Measurements from ENCODE around the gene SLC33A1. TPM values are rescaled to one million over a fixed set of nuclear protein-coding genes. Genes with fewer than 3 reads are reported as not detected.

Gene SLC33A1
- total and polyA plus RNA-seq, 2 of the 13 experiments (the other 11 are each of a cell fraction or from before 2014, with no cell fraction given) = 20.0 to 32.1 TPM

DNA sequence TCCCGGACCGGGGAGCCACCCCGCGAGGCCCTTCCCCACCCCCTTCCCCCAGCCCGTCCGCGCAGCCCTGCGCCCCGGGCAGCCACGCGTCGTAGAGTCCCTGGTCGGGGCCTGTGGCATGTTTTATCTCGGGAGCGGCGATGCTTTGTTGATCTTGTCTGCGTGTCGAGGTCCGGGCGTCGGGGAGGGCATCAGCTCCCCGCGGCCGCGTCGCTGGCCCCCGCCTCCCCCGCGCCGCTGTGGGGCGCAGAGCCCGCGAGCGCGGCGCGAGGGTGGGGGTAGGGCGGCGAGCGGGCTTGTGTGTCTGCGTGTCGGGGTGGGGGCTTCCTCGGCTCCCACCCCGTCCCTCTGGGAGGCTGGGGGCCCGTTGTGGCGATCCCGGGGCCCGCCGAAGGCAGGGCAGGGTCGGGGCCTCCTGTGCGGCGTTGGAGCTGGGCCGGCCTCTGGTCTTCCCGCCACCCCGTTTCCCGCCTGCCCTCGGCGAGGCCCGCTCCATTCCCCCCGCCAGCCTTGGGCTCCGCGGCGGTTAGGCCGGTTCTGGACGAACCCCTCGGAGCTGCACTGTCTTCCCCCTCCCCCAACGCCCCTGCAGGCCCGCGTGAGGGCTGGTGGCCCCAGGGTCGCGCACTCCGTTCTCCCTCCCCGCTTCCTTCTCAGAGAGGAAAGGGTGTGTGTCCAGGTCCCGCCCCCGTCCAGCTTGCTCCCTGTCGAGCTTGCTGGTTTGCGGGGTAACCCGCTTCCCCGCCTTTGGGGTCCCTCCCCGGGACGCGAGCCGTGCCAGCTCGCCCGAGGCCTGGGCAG, 16.9 kb upstream of the SLC33A1 start (continued):
- no peak for TF ChIP-seq SATB2 (CRISPR knock-in tag; IDR thresholded peaks at IDR 0.05)
- no peak; the same call in 1 of the 2 replicates for TF ChIP-seq EEA1 (CRISPR knock-in tag; IDR thresholded peaks at IDR 0.05; ENCODE audit: borderline replicate concordance)
- TF ChIP-seq, protein P1, sequence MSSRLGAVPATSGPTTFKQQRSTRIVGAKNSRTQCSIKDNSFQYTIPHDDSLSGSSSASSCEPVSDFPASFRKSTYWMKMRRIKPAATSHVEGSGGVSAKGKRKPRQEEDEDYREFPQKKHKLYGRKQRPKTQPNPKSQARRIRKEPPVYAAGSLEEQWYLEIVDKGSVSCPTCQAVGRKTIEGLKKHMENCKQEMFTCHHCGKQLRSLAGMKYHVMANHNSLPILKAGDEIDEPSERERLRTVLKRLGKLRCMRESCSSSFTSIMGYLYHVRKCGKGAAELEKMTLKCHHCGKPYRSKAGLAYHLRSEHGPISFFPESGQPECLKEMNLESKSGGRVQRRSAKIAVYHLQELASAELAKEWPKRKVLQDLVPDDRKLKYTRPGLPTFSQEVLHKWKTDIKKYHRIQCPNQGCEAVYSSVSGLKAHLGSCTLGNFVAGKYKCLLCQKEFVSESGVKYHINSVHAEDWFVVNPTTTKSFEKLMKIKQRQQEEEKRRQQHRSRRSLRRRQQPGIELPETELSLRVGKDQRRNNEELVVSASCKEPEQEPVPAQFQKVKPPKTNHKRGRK (CRISPR knock-in tag; IDR thresholded peaks at IDR 0.05) = no peak
- TF ChIP-seq ZNF879 (CRISPR knock-in tag; IDR thresholded peaks at IDR 0.05) = no peak
- TF ChIP-seq ZNF558 (CRISPR knock-in tag; IDR thresholded peaks at IDR 0.05; ENCODE audit: borderline replicate concordance) = peak; percentile 54; the same call in 1 of the 2 replicates
- TF ChIP-seq GATAD2A (CRISPR knock-in tag; IDR thresholded peaks at IDR 0.05) = 0 out of 2 replicates have a peak, but pooled peaks have one; percentile 35
- TF ChIP-seq RELA (CRISPR knock-in tag; IDR thresholded peaks at IDR 0.05) = no peak
- TF ChIP-seq SP2 (CRISPR knock-in tag; IDR thresholded peaks at IDR 0.05) = no peak
- TF ChIP-seq HNRNPLL (IDR thresholded peaks at IDR 0.05; ENCODE audit: low read depth, low read length, poor library complexity, severe bottlenecking) = peak; percentile 62
- TF ChIP-seq ZNF468 (CRISPR knock-in tag; IDR thresholded peaks at IDR 0.05) = no peak
- no peak for TF ChIP-seq SCMH1 (CRISPR knock-in tag; IDR thresholded peaks at IDR 0.05; ENCODE audit: borderline replicate concordance)
- peak; percentile 49; the same call in 1 of the 2 replicates for TF ChIP-seq HDAC1 (CRISPR knock-in tag; IDR thresholded peaks at IDR 0.05)
- TF ChIP-seq, protein P2, sequence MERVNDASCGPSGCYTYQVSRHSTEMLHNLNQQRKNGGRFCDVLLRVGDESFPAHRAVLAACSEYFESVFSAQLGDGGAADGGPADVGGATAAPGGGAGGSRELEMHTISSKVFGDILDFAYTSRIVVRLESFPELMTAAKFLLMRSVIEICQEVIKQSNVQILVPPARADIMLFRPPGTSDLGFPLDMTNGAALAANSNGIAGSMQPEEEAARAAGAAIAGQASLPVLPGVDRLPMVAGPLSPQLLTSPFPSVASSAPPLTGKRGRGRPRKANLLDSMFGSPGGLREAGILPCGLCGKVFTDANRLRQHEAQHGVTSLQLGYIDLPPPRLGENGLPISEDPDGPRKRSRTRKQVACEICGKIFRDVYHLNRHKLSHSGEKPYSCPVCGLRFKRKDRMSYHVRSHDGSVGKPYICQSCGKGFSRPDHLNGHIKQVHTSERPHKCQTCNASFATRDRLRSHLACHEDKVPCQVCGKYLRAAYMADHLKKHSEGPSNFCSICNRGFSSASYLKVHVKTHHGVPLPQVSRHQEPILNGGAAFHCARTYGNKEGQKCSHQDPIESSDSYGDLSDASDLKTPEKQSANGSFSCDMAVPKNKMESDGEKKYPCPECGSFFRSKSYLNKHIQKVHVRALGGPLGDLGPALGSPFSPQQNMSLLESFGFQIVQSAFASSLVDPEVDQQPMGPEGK (CRISPR knock-in tag; IDR thresholded peaks at IDR 0.05) = peak; percentile 10; the same call in 1 of the 2 replicates
- TF ChIP-seq RBFOX2 (IDR thresholded peaks at IDR 0.05; ENCODE audit: low read depth, low read length) = peak; percentile 78
- TF ChIP-seq TOE1 (CRISPR knock-in tag; IDR thresholded peaks at IDR 0.05) = no peak
- TF ChIP-seq, protein P3, sequence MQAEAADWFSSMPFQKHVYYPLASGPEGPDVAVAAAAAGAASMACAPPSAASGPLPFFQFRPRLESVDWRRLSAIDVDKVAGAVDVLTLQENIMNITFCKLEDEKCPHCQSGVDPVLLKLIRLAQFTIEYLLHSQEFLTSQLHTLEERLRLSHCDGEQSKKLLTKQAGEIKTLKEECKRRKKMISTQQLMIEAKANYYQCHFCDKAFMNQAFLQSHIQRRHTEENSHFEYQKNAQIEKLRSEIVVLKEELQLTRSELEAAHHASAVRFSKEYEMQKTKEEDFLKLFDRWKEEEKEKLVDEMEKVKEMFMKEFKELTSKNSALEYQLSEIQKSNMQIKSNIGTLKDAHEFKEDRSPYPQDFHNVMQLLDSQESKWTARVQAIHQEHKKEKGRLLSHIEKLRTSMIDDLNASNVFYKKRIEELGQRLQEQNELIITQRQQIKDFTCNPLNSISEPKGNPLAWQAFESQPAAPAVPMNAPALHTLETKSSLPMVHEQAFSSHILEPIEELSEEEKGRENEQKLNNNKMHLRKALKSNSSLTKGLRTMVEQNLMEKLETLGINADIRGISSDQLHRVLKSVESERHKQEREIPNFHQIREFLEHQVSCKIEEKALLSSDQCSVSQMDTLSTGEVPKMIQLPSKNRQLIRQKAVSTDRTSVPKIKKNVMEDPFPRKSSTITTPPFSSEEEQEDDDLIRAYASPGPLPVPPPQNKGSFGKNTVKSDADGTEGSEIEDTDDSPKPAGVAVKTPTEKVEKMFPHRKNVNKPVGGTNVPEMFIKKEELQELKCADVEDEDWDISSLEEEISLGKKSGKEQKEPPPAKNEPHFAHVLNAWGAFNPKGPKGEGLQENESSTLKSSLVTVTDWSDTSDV (CRISPR knock-in tag; IDR thresholded peaks at IDR 0.05) = peak; percentile 65; the same call in 1 of the 2 replicates
- TF ChIP-seq, protein P4, sequence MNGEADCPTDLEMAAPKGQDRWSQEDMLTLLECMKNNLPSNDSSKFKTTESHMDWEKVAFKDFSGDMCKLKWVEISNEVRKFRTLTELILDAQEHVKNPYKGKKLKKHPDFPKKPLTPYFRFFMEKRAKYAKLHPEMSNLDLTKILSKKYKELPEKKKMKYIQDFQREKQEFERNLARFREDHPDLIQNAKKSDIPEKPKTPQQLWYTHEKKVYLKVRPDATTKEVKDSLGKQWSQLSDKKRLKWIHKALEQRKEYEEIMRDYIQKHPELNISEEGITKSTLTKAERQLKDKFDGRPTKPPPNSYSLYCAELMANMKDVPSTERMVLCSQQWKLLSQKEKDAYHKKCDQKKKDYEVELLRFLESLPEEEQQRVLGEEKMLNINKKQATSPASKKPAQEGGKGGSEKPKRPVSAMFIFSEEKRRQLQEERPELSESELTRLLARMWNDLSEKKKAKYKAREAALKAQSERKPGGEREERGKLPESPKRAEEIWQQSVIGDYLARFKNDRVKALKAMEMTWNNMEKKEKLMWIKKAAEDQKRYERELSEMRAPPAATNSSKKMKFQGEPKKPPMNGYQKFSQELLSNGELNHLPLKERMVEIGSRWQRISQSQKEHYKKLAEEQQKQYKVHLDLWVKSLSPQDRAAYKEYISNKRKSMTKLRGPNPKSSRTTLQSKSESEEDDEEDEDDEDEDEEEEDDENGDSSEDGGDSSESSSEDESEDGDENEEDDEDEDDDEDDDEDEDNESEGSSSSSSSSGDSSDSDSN (CRISPR knock-in tag; IDR thresholded peaks at IDR 0.05) = peak; percentile 55; the same call in 1 of the 2 replicates
- peak; percentile 52; the same call in 1 of the 2 replicates for TF ChIP-seq IRX3 (CRISPR knock-in tag; IDR thresholded peaks at IDR 0.05; ENCODE audit: borderline replicate concordance, low read depth)
- 0 out of 2 replicates have a peak, but pooled peaks have one; percentile 28 for TF ChIP-seq ZNF292 (CRISPR knock-in tag; IDR thresholded peaks at IDR 0.05; ENCODE audit: borderline replicate concordance, low read depth)
- no peak for TF ChIP-seq ZNF546 (CRISPR knock-in tag; conservative IDR thresholded peaks at IDR 0.05)
- no peak for TF ChIP-seq ZNF7 (CRISPR knock-in tag; IDR thresholded peaks at IDR 0.05)
